Activated gamma-delta T cell (primary cell): ENCODE measurements around the gene HLA-F.

ENCODE experiments used
- DNase-seq: peaks from one replicate; lab custom pipeline; 2025; lab: John Stamatoyannopoulos, UW

The HLA-F gene

GRCh38 chr6:29763491-29764289 is 40.5 kb downstream of the HLA-F start:
- no peak for DNase-seq

- DNase-seq = no peak
These were observed 41.4 kb downstream of the HLA-F start for GRCh38 chr6:29764422-29765196.

GRCh38 chr6:29769336-29769735 is 46.1 kb downstream of the HLA-F start:
- DNase-seq = no peak

DNA sequence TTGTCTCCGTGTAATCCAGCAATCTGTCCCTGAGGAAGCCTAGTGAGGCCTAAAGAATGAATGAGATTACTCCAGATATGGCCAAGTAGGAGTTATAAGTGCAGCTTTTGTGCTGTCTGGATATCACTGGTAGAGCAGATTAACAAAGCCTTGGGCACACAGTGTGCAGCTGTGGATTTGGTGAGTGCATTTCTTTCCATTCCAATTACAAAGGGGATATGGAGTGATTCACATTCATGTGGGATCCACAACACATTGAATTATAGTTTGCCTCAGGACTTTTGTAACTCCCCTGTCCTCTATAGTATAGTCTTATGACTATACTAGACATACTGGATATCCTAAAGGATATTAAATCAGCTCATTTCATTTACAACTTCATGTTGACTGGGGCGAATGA is 47.1 kb downstream of the HLA-F start:
- no peak for DNase-seq

DNA sequence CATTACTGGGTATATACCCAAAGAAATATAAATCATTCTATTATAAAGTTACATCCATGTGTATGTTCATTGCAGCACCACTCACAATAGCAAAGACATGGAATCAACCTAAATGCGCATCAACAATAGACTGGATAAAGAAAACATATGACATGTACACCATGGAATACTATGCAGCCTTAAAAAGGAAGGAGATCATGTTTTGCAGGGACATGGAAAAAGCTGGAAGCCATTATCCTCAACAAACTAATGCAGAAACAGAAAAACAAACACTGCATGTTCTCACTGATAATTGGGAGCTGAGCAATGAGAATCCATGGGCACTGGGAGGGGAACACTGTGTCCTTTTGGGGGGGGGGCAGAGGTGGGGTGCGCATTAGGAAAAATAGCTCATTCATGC is 53.5 kb downstream of the HLA-F start:
- no peak for DNase-seq
